ENCODE measurements around the gene COPZ1.

GRCh38 chr12:54397157-54397556 is 72.2 kb downstream of the COPZ1 start:
- TF ChIP-seq CTCF (conservative IDR thresholded peaks at IDR 0.05) = no peak
- no peak for TF ChIP-seq ZFX (IDR thresholded peaks at IDR 0.05)

Data from C4-2B (cell line).